ENCODE measurements around the gene LRFN2. TPM values are rescaled to one million over a fixed set of nuclear protein-coding genes. Genes with fewer than 3 reads are reported as not detected.

Gene LRFN2
- total RNA-seq, 1 donor from 2014 or later: not detected

GRCh38 chr6:40411881-40412280 is 175.3 kb downstream of the LRFN2 start:
- no peak for TF ChIP-seq CTCF (IDR thresholded peaks at IDR 0.05; ENCODE audit: unreplicated experiment)
- no peak for DNase-seq (ENCODE audit: low spot score in 2 of 2, unreplicated experiment in 2 of 2)
- Mint-ChIP-seq H3K27ac (no peak overlapping the region), H3K4me3 (no peak overlapping the region), H3K36me3 (no peaks in the 10 kb centered on the region), H3K9me3 (no peaks in the 10 kb centered on the region), H3K27me3 (ENCODE audit: low read depth) (peaks cover 35% of the 10 kb centered on the region), H3K4me1 (no peaks in the 10 kb centered on the region)

- DNase-seq (ENCODE audit: low spot score in 2 of 2, unreplicated experiment in 2 of 2): no peak
- Mint-ChIP-seq H3K9me3 (no peaks in the 10 kb centered on the region), H3K4me3 (no peak overlapping the region), H3K27ac (no peak overlapping the region), H3K36me3 (no peaks in the 10 kb centered on the region), H3K4me1 (peaks cover 2% of the 10 kb centered on the region), H3K27me3 (ENCODE audit: low read depth) (peaks cover 34% of the 10 kb centered on the region)
- no peak for TF ChIP-seq CTCF (IDR thresholded peaks at IDR 0.05; ENCODE audit: unreplicated experiment)
Measured at GRCh38 chr6:40410821-40411220, 176.3 kb downstream of the LRFN2 start.

GRCh38 chr6:40409716-40410397 is 177.3 kb downstream of the LRFN2 start:
- Mint-ChIP-seq H3K4me3 (no peak overlapping the region), H3K9me3 (no peaks in the 10 kb centered on the region), H3K4me1 (peaks cover 2% of the 10 kb centered on the region), H3K36me3 (no peaks in the 10 kb centered on the region), H3K27ac (no peak overlapping the region), H3K27me3 (ENCODE audit: low read depth) (peaks cover 34% of the 10 kb centered on the region)
- DNase-seq (ENCODE audit: low spot score in 2 of 2, unreplicated experiment in 2 of 2): no peak
- TF ChIP-seq CTCF (IDR thresholded peaks at IDR 0.05; ENCODE audit: unreplicated experiment): no peak

GRCh38 chr6:40408786-40409542 is 178.2 kb downstream of the LRFN2 start:
- no peak overlapping the region for H3K27ac Mint-ChIP-seq
- H3K4me1 Mint-ChIP-seq: peaks cover 2% of the 10 kb centered on the region
- no peak for DNase-seq (ENCODE audit: low spot score in 2 of 2, unreplicated experiment in 2 of 2)
- no peaks in the 10 kb centered on the region for H3K9me3 Mint-ChIP-seq
- H3K36me3 Mint-ChIP-seq: no peaks in the 10 kb centered on the region
- TF ChIP-seq CTCF (IDR thresholded peaks at IDR 0.05; ENCODE audit: unreplicated experiment): no peak
- no peak overlapping the region for H3K4me3 Mint-ChIP-seq
- H3K27me3 Mint-ChIP-seq (ENCODE audit: low read depth): peaks cover 34% of the 10 kb centered on the region

GRCh38 chr6:40407239-40407638 is 179.9 kb downstream of the LRFN2 start:
- Mint-ChIP-seq H3K27me3 (ENCODE audit: low read depth) (peaks cover 27% of the 10 kb centered on the region), H3K4me3 (no peak overlapping the region), H3K9me3 (no peaks in the 10 kb centered on the region), H3K4me1 (peaks cover 2% of the 10 kb centered on the region), H3K27ac (no peak overlapping the region), H3K36me3 (no peaks in the 10 kb centered on the region)
- TF ChIP-seq CTCF (IDR thresholded peaks at IDR 0.05; ENCODE audit: unreplicated experiment): no peak
- DNase-seq (ENCODE audit: low spot score in 2 of 2, unreplicated experiment in 2 of 2): no peak

Data from mesothelial cell of epicardium (in vitro differentiated cells).